DMS153 treated with DMSO at 0.1 percent for 48 hours (cell line): ENCODE measurements around the gene CCDC85B.
A peak's percentile ranks its signal among the peaks of the same experiment; 100 is the strongest.

Experiments used
- DNase-seq: peaks from one replicate; lab custom pipeline; 2025; ENCODE audit not compliant: unreplicated experiment; lab: John Stamatoyannopoulos, UW

CCDC85B gene

GRCh38 chr11:65857500-65857852, 33.0 kb upstream of the CCDC85B start:
- DNase-seq, result no peak

DNA sequence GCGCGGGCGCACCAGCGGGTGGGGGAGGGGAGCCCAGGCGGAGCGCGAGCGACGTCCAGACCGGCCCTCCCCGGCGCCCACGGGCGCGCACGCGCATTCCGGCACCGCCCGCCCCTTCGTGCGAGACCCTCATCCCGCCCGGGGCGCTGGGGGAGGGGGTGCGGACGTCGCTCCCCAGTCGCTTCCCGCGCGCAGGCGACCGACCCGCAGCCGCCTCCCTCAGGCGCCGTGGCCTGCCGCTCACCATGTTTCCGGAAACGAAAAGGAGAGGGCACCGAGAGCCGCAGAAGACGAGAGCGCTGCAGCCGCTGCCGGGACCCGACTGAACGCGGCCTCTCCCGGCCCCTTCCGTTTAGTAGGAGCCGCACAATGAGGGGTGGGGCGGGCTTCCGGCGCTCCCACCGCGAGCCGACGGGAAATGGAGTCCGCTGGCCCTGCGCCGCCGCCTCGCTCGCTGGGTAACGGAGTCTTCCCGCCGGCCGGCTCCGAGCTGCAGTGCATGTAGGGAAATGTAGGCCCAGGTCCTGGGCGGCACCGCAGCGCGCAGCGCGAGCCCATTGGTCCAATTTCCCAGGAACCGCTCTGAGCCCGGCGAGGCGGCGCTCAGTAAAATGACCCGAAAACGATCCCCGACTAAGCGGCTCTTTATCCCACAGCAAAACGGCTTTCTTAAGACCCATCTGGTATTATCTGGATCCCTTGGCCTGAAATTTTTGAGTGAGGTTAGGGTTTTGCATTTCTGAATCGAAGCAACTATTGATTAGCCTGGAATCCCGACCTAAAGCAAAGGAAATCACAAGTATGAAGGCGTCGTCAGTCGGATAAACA, 32.4 kb upstream of the CCDC85B start, which contains the start of gene CFL1:
Gene CFL1 (minus strand): TSS at position 328 of the 828 bp plus-strand sequence. CDS start 81 bp downstream, at position 247.
- DNase-seq, result peak; percentile 97

- no peak for DNase-seq
These were observed 31.8 kb upstream of the CCDC85B start for GRCh38 chr11:65858681-65859087.

DNA sequence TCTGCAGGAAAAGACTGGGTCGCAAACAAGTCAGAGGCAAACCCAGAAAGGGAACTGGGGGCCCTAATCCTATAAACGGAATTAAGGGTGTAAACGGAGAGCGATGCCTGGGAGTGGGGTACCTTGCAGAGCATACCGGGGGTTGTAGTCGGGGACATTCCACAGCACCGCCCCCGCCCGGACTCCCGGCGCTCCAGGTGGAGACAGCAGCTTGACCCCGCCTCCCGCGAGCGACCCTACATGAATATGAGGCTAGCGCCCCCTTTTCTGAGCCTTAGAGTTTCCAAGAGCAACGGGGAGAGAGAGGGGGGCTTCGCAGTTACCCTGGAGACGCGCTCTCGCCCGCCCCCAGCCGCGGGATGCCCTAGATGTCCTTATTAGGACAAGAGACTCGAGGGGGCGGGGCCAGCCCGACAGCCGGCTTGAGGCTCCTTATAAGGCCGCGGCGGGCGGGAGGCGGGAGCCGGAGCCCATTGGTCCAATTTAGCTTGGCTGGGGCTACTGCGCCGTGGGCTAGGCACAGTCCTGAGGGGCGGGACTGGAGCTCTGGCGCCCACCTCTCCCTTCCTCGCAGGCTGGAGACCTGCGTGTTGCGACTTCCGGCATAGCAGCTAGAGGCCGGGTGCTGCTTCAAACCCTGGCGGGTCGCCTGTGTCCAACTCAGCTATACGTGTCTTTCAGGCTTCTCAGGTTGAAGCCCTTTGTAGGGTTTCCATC, 31.2 kb upstream of the CCDC85B start:
- DNase-seq, result peak; percentile 87

GRCh38 chr11:65859812-65860277, 30.6 kb upstream of the CCDC85B start:
- DNase-seq, result peak; percentile 55

DNA sequence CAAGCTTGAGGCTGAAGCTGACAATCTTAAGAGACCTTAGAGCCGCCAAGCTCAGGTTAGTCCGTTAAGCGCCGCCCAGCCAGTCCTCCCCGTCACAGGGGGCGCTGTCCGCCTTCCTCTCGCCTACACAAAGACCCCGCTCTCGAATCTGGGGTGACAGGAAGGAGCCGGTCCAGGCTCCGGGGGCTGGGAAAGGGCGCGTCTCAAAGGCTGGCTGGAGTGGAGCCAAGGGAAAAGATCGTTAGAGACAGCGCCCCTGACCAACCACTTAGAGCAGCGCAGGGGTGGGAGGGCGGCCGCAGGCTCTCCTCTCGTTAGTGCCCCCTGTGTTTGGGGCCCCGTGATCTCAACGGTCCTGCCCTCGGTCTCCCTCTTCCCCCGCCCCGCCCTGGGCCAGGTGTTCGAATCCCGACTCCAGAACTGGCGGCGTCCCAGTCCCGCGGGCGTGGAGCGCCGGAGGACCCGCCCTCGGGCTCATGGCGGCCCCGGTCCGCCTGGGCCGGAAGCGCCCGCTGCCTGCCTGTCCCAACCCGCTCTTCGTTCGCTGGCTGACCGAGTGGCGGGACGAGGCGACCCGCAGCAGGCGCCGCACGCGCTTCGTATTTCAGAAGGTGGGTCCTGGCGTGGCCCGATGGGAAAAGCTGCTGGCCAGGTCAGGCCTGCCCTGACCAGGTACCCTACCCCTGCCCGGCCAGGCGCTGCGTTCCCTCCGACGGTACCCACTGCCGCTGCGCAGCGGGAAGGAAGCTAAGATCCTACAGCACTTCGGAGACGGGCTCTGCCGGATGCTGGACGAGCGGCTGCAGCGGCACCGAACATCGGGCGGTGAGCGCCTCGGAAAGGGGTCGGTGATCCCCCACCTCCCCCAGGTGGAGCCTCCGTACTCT, 30.0 kb upstream of the CCDC85B start, which contains the start of gene MUS81:
Gene MUS81 (plus strand): TSS at position 156 of the 887 bp plus-strand sequence. CDS start 321 bp downstream, at position 477.
- DNase-seq, result peak; percentile 87

GRCh38 chr11:65861165-65861505, 29.3 kb upstream of the CCDC85B start:
- no peak for DNase-seq

DNA sequence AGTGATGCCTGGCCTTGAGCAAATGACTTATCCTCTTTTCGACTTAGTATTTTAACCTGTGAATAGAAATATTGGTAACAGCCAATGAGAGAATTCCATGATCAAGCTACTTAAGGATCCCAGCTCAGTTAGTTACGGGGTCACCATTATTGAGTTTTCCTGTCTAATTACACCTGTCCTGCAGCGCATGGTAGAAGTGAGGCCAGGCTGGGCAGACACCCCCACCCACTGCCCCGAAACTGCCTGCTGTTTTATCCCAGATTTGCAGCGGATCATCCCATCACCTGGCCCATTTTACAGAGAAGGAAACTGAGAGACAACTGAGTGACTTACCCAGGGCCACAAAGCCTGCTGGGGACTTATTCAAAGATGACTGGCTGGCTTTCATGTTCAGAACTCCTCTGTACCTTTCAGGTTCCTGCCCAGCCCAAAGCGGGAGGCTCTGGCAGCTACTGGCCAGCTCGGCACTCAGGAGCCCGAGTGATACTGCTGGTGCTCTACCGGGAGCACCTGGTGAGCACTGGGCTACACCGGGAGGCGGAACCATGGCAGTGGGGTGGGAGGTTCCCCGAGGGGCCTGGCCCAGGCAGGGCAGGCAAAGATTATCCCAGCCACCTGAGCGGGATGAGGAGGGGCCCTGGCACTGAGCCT, 28.8 kb upstream of the CCDC85B start:
- DNase-seq, result no peak

- no peak for DNase-seq
These were observed 28.2 kb upstream of the CCDC85B start for GRCh38 chr11:65862191-65862735.

DNA sequence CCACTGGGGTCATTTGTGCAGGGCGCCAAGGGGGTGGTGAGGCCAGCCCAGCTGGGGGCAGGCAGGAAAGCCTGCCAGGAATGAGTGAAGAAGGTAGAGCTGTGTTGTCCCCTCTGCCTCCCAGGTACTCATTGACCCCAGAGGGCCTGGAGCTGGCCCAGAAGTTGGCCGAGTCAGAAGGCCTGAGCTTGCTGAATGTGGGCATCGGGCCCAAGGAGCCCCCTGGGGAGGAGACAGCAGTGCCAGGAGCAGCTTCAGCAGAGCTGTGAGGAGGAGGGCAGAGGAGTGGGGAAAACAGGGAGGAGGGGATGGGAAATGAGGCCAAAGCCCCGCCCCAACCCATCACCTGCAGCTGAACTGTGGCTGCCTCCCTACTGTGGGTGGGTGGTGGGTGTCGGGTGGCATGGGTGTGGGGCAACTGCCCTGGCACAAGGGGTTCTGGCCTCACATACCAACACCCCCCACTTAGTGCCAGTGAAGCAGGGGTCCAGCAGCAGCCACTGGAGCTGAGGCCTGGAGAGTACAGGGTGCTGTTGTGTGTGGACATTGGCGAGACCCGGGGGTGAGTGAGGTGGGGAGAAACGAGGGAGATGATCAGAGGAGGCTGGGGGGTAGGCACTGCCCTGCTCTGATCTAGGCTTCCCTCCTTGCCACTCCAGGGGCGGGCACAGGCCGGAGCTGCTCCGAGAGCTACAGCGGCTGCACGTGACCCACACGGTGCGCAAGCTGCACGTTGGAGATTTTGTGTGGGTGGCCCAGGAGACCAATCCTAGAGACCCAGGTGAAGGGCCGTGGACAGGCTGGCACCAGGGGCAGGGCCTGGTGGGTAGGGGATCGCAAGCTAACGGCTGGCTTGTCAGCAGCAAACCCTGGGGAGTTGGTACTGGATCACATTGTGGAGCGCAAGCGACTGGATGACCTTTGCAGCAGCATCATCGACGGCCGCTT, 27.3 kb upstream of the CCDC85B start:
- no peak for DNase-seq

- DNase-seq, result no peak
These were observed 26.4 kb upstream of the CCDC85B start for GRCh38 chr11:65863889-65864705.

DNA sequence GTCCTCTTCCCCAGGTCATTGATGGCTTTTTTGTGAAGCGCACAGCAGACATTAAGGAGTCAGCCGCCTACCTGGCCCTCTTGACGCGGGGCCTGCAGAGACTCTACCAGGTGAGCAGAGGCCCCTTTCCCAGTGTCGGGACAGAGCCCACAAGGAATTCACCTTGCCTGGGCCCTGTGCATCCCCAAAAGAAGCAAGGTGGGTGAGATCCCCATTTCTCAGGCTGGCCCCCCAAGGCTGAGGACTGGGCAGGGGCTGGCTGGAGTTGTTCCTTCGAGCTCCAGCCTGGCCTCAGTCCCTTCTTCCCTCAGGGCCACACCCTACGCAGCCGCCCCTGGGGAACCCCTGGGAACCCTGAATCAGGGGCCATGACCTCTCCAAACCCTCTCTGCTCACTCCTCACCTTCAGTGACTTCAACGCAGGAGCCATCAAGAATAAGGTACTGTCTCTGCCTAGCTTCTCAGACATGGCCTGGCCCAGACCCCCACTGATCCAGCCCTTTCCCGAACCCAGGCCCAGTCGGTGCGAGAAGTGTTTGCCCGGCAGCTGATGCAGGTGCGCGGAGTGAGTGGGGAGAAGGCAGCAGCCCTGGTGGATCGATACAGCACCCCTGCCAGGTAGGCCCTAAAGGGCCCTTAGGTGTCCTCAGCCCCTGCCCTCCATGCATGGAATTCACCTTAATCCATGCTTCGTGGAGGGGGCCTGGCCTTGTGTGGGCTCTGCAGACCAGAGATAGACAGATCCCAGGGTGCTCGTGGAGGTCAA, 25.6 kb upstream of the CCDC85B start:
- no peak for DNase-seq

DNA sequence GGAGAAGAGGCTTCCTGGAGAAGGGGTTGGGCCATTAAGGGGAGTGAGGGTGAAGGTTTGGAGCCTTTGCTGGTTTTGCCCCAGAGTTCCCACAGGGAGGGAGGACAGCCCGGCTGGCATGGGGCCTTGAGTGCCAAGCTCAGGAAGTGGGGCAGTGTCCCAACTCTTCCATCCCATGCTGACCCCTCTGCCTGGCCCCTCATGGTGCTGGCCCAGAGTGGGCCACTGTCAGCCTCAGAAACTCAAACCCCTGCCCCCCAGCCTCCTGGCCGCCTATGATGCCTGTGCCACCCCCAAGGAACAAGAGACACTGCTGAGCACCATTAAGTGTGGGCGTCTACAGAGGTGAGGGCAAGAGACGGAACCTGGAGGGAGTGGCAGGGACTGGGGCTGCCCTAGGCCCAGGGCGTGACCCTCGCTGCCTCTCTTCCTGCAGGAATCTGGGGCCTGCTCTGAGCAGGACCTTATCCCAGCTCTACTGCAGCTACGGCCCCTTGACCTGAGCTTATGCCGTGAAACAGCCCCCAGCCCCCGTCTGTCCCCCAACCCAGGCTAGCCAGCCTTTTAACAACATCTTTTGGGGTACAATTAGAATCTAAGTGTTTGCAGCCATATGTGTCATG, 24.8 kb upstream of the CCDC85B start:
- DNase-seq, result no peak

GRCh38 chr11:65866509-65867283, 23.8 kb upstream of the CCDC85B start:
- no peak for DNase-seq

DNA sequence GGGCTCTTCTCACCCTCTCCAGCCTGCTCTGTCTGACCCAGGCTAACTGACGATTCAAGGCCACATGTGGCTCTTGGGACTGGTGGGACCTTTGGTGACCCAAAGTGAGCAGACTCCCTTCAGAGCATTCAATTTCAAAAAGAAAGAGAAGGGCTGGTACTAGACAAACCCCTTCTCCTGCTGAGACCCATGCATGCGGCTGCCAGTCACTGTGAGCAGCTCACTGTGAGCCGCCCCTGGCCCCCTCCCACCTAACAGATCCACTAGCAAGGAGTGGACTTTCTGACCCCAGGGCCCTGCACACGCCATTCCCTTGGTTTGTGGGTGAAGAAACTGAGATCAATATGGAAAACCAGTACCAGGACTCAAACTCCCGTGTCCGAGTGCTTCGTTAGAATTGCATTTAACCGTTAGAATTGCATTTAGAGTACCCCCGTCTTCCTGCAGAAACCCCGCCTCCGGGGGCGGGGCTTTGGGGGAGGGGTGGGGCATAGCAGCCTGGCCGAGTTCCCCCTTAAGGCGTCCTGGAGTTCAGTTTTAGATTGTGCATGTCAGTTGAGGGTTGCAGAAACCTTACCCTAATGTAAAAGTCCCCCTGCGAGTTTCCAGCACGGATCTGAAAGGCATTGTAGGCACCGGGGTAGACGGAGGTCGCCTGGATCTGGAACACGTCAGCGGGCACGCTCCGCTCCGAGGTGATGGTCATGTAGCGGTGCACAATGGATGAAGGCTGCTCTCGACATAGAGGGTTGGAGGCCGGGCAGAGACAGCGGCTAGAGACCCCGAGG, 23.0 kb upstream of the CCDC85B start:
- DNase-seq, result no peak
